GM23338 (cell line): Measurements from ENCODE around the gene NT5DC2. TPM values are rescaled to one million over a fixed set of nuclear protein-coding genes. Genes with fewer than 3 reads are reported as not detected.

Experiments used
- ATAC-seq: fragments of 200-7000 bp; cut with Tn5 transposase; 3 replicates; pipeline ENCODE4 v1.9.1; 2020
- DNase-seq: peaks from one replicate; pipeline ENCODE4 v3.0.0-alpha.2; 2015; ENCODE audit warnings: low spot score
- H2AFZ ChIP-seq: fragments of 200-600 bp; sonication (generic); 2 replicates; pipeline ENCODE4 v1.8.0; 2016; ENCODE audit warnings: antibody characterized with exemption, mild to moderate bottlenecking, moderate library complexity
- H3F3A ChIP-seq: fragments of 200-600 bp; sonication (generic); replicated peaks from 2 replicates; pipeline ENCODE4 v1.8.0; 2017; ENCODE audit warnings: antibody characterized with exemption, mixed run types, low read depth
- H3K27ac ChIP-seq: fragments of 200-600 bp; sonication (generic); 2 replicates; pipeline ENCODE4 v1.6.1; 2016; ENCODE audit warnings: low read depth
- H3K27me3 ChIP-seq: fragments of 200-600 bp; sonication (generic); 2 replicates; pipeline ENCODE4 v1.8.0; 2016; ENCODE audit warnings: mild to moderate bottlenecking, mixed run types, moderate library complexity; ENCODE audit not compliant: insufficient read depth
- H3K36me3 ChIP-seq: fragments of 200-600 bp; sonication (generic); 2 replicates; pipeline ENCODE4 v1.8.0; 2016; ENCODE audit warnings: mild to moderate bottlenecking; ENCODE audit not compliant: insufficient read depth
- H3K4me1 ChIP-seq: fragments of 200-600 bp; sonication (generic); 2 replicates; pipeline ENCODE4 v1.8.0; 2016; ENCODE audit warnings: mild to moderate bottlenecking, moderate library complexity; ENCODE audit not compliant: insufficient read depth
- H3K4me2 ChIP-seq: fragments of 200-600 bp; sonication (generic); 2 replicates; pipeline ENCODE4 v1.7.1; 2017; ENCODE audit warnings: mixed run types
- H3K4me3 ChIP-seq: fragments of 200-600 bp; sonication (generic); 2 replicates; pipeline ENCODE4 v1.6.1; 2016; ENCODE audit warnings: mixed run types
- H3K79me2 ChIP-seq: fragments of 200-600 bp; sonication (generic); replicated peaks from 2 replicates; pipeline ENCODE4 v1.8.0; 2017; ENCODE audit warnings: mild to moderate bottlenecking; ENCODE audit not compliant: insufficient read depth
- H3K9me2 ChIP-seq: fragments of 200-600 bp; sonication (generic); 2 replicates; pipeline ENCODE4 v1.8.0; 2017; ENCODE audit not compliant: insufficient read depth
- H4K20me1 ChIP-seq: fragments of 200-600 bp; sonication (generic); replicated peaks from 2 replicates; pipeline ENCODE4 v1.8.0; 2017; ENCODE audit warnings: mild to moderate bottlenecking; ENCODE audit not compliant: insufficient read depth
- H3K27ac Mint-ChIP-seq: 2 replicates; pipeline ENCODE4 v1.8.0; 2020; ENCODE audit warnings: inconsistent platforms, mild to moderate bottlenecking, moderate library complexity, mixed read lengths
- H3K27me3 Mint-ChIP-seq: 3 replicates; pipeline ENCODE4 v1.8.0; 2022; ENCODE audit warnings: low read depth, mild to moderate bottlenecking, moderate library complexity, mixed read lengths, inconsistent platforms; ENCODE audit not compliant: insufficient read depth, poor library complexity
- H3K36me3 Mint-ChIP-seq: 3 replicates; pipeline ENCODE4 v1.8.0; 2021; ENCODE audit warnings: low read depth, mild to moderate bottlenecking, inconsistent platforms, moderate library complexity, mixed read lengths
- H3K4me1 Mint-ChIP-seq: 3 replicates; pipeline ENCODE4 v1.8.0; 2020; ENCODE audit warnings: mild to moderate bottlenecking, inconsistent platforms, mixed read lengths
- H3K4me3 Mint-ChIP-seq: 3 replicates; pipeline ENCODE4 v1.8.0; 2021; ENCODE audit warnings: moderate library complexity, mild to moderate bottlenecking, inconsistent platforms, mixed read lengths
- H3K9me3 Mint-ChIP-seq: 3 replicates; pipeline ENCODE4 v1.8.0; 2020; ENCODE audit warnings: moderate library complexity, mild to moderate bottlenecking, inconsistent platforms, mixed read lengths
- CREB1 ChIP-seq: fragments of 250-450 bp; sonication (Bioruptor Pico); IDR thresholded peaks from 2 replicates; pipeline ENCODE4 v1.5.0; 2020; ENCODE audit warnings: low read depth, mild to moderate bottlenecking, moderate library complexity
- ETS1 ChIP-seq: IDR thresholded peaks from 2 replicates; pipeline ENCODE4 v1.6.1; 2016; ENCODE audit warnings: antibody characterized with exemption
- EZH2phosphoT487 ChIP-seq: fragments of 200-600 bp; sonication (generic); IDR thresholded peaks from one replicate; pipeline ENCODE4 v1.8.1; 2018; ENCODE audit warnings: antibody characterized with exemption; ENCODE audit not compliant: unreplicated experiment
- JUNB ChIP-seq: IDR thresholded peaks from one replicate; pipeline ENCODE4 v1.6.1; 2016; ENCODE audit warnings: antibody characterized with exemption; ENCODE audit not compliant: unreplicated experiment
- NANOG ChIP-seq: IDR thresholded peaks from 2 replicates; pipeline ENCODE4 v1.6.1; 2016; ENCODE audit warnings: antibody characterized with exemption, borderline replicate concordance
- POLR2AphosphoS5 ChIP-seq: IDR thresholded peaks from 2 replicates; pipeline ENCODE4 v1.6.1; 2016; ENCODE audit warnings: antibody characterized with exemption, low read depth
- REST ChIP-seq: IDR thresholded peaks from one replicate; pipeline ENCODE4 v1.6.1; 2018; ENCODE audit warnings: antibody characterized with exemption; ENCODE audit not compliant: unreplicated experiment
- STAT1 ChIP-seq: IDR thresholded peaks from one replicate; pipeline ENCODE4 v1.6.1; 2016; ENCODE audit warnings: antibody characterized with exemption; ENCODE audit not compliant: unreplicated experiment
- ZNF114 ChIP-seq: fragments of 250-450 bp; sonication (Bioruptor Pico); IDR thresholded peaks from 2 replicates; pipeline ENCODE4 v1.5.0; 2020; ENCODE audit warnings: mild to moderate bottlenecking, moderate library complexity
- ZNF331 ChIP-seq: fragments of 250-450 bp; sonication (Bioruptor Pico); IDR thresholded peaks from 2 replicates; pipeline ENCODE4 v1.5.0; 2020; ENCODE audit warnings: low read depth, mild to moderate bottlenecking, moderate library complexity
- ZNF462 ChIP-seq: fragments of 250-450 bp; sonication (Bioruptor Pico); IDR thresholded peaks from 2 replicates; pipeline ENCODE4 v1.5.0; 2020; ENCODE audit warnings: mild to moderate bottlenecking, moderate library complexity
- polyA plus RNA-seq: library from polyadenylated mRNA; unstranded; fragments of >200 nt; fragmentation: Nextera tagmentation; extraction: Ambion mirVana; gene quantifications from 2 replicates; pipeline ENCODE4 v1.2.1, GENCODE V29; 2016
- total RNA-seq: library from RNA; depleted of rRNA; stranded (reverse); fragments of >200 nt; shearing (Covaris generic); gene quantifications from 2 replicates; pipeline ENCODE4 v1.2.3, GENCODE V29; 2014

NT5DC2 gene
- total and polyA plus RNA-seq, 2 experiments from 2014 or later, result 269 to 324 TPM

- TF ChIP-seq CREB1 (CRISPR knock-in tag) (no peak), POLR2AphosphoS5 (no peak), ZNF114 (CRISPR knock-in tag) (no peak), ETS1 (no peak), JUNB (no peak)
These were observed 28.7 kb downstream of the NT5DC2 start (continued) for GRCh38 chr3:52504977-52505376.

GRCh38 chr3:52503788-52504424 lies 29.8 kb downstream of the NT5DC2 start:
- H3K79me2 ChIP-seq, result no peaks in the 10 kb centered on the region
- ATAC-seq (peak; percentile 16), DNase-seq (no peak)
- no peak overlapping the region for H3K27ac ChIP-seq
- H3K4me1 ChIP-seq, result no peaks in the 10 kb centered on the region
- TF ChIP-seq NANOG, result no peak
- TF ChIP-seq CREB1 (CRISPR knock-in tag), result no peak
- no peak for TF ChIP-seq ZNF331
- no peak for TF ChIP-seq JUNB
- TF ChIP-seq ZNF462, result no peak
- TF ChIP-seq EZH2phosphoT487, result no peak
- TF ChIP-seq REST, result no peak
- TF ChIP-seq ETS1, result no peak
- no peak for TF ChIP-seq STAT1
- H3K4me3 ChIP-seq, result no peak overlapping the region
- H3K36me3 Mint-ChIP-seq, result no peaks in the 10 kb centered on the region
- H4K20me1 ChIP-seq, result no peaks in the 10 kb centered on the region
- H2AFZ ChIP-seq, result no peak overlapping the region
- peaks cover 6% of the 10 kb centered on the region; the same call in 1 of the 3 replicates for H3K4me1 Mint-ChIP-seq
- H3K9me3 Mint-ChIP-seq, result no peaks in the 10 kb centered on the region
- peaks cover 3% of the 10 kb centered on the region for H3K27me3 Mint-ChIP-seq
- H3K4me2 ChIP-seq, result no peak overlapping the region
- no peak overlapping the region for H3K4me3 Mint-ChIP-seq
- no peaks in the 10 kb centered on the region for H3K36me3 ChIP-seq
- H3K27ac Mint-ChIP-seq, result no peak overlapping the region
- H3K9me2 ChIP-seq, result no peaks in the 10 kb centered on the region
- H3K27me3 ChIP-seq, result no peaks in the 10 kb centered on the region
- no peaks in the 10 kb centered on the region for H3F3A ChIP-seq
